DND-41 (cell line): Measurements from ENCODE around the gene PRPSAP2.

Experiments used
- ATAC-seq: fragments of 200-7000 bp; cut with Tn5 transposase; 3 replicates; pipeline ENCODE4 v1.9.1; 2021; ENCODE audit warnings: low read depth; ENCODE audit not compliant: insufficient read depth
- DNase-seq: peaks from one replicate; pipeline ENCODE4 v3.0.0-alpha.2; 2020
- H2AFZ ChIP-seq: 2 replicates; pipeline ENCODE4 v1.6.0; 2012; ENCODE audit warnings: low read depth, low read length
- H3K27ac ChIP-seq: 2 replicates; pipeline ENCODE4 v1.5.1; 2012; ENCODE audit warnings: low read length, inconsistent platforms
- H3K27me3 ChIP-seq: fragments of 200-600 bp; sonication (generic); 2 replicates; pipeline ENCODE4 v1.6.0; 2012; ENCODE audit warnings: low read length, mild to moderate bottlenecking, inconsistent platforms; ENCODE audit not compliant: insufficient read depth, poor library complexity
- H3K36me3 ChIP-seq: 2 replicates; pipeline ENCODE4 v1.5.1; 2012; ENCODE audit warnings: low read length, inconsistent platforms; ENCODE audit not compliant: insufficient read depth
- H3K4me1 ChIP-seq: 2 replicates; pipeline ENCODE4 v1.5.1; 2012; ENCODE audit warnings: mild to moderate bottlenecking, low read length; ENCODE audit not compliant: insufficient read depth
- H3K4me2 ChIP-seq: 2 replicates; pipeline ENCODE4 v1.6.0; 2012; ENCODE audit warnings: mild to moderate bottlenecking, moderate library complexity, low read length, inconsistent platforms; ENCODE audit not compliant: insufficient read depth
- H3K4me3 ChIP-seq, 2 experiments: fragments of 200-600 bp in 1 of 2; shearing (Covaris generic) in 1 of 2; 2 replicates each; pipeline ENCODE4 v1.5.1; 2012 to 2016; ENCODE audit warnings: inconsistent platforms in 2 of 2, low read length in 2 of 2, mild to moderate bottlenecking in 2 of 2, low read depth in 1 of 2, moderate library complexity in 1 of 2
- H3K79me2 ChIP-seq: 2 replicates; pipeline ENCODE4 v1.6.0; 2012; ENCODE audit warnings: low read length, inconsistent platforms; ENCODE audit not compliant: insufficient read depth
- H3K9ac ChIP-seq: 2 replicates; pipeline ENCODE4 v1.6.0; 2012; ENCODE audit warnings: low read depth, mild to moderate bottlenecking, inconsistent platforms, low read length, moderate library complexity
- H3K9me3 ChIP-seq: 2 replicates; pipeline ENCODE4 v1.5.1; 2012; ENCODE audit warnings: low read length, moderate library complexity, mild to moderate bottlenecking, inconsistent platforms; ENCODE audit not compliant: insufficient read depth, severe bottlenecking
- H4K20me1 ChIP-seq: 2 replicates; pipeline ENCODE4 v1.6.0; 2012; ENCODE audit warnings: low read length; ENCODE audit not compliant: insufficient read depth
- EZH2 ChIP-seq: IDR thresholded peaks from 3 replicates; pipeline ENCODE4 v1.6.1; 2012; ENCODE audit warnings: borderline replicate concordance, low read depth, mild to moderate bottlenecking, moderate library complexity, low read length, inconsistent platforms; ENCODE audit not compliant: severe bottlenecking
- TF ChIP-seq, protein P1 (sequence below): IDR thresholded peaks from 2 replicates; pipeline ENCODE4 v1.5.1; 2012; ENCODE audit warnings: borderline replicate concordance, low read length, moderate library complexity, mild to moderate bottlenecking; ENCODE audit not compliant: poor library complexity, severe bottlenecking; ENCODE audit errors: extremely low read depth

PRPSAP2 gene

GRCh38 chr17:18944646-18945045 is 86.7 kb downstream of the PRPSAP2 start:
- Histone ChIP-seq H4K20me1 (no peaks in the 10 kb centered on the region), H3K4me3 (no peak overlapping the region), H3K79me2 (no peaks in the 10 kb centered on the region), H3K9me3 (no peaks in the 10 kb centered on the region), H3K27ac (no peak overlapping the region), H3K4me2 (no peak overlapping the region), H3K36me3 (no peaks in the 10 kb centered on the region), H2AFZ (no peak overlapping the region), H3K4me1 (no peaks in the 10 kb centered on the region), H3K9ac (no peak overlapping the region), H3K27me3 (peaks cover 17% of the 10 kb centered on the region)
- TF ChIP-seq, protein P1, sequence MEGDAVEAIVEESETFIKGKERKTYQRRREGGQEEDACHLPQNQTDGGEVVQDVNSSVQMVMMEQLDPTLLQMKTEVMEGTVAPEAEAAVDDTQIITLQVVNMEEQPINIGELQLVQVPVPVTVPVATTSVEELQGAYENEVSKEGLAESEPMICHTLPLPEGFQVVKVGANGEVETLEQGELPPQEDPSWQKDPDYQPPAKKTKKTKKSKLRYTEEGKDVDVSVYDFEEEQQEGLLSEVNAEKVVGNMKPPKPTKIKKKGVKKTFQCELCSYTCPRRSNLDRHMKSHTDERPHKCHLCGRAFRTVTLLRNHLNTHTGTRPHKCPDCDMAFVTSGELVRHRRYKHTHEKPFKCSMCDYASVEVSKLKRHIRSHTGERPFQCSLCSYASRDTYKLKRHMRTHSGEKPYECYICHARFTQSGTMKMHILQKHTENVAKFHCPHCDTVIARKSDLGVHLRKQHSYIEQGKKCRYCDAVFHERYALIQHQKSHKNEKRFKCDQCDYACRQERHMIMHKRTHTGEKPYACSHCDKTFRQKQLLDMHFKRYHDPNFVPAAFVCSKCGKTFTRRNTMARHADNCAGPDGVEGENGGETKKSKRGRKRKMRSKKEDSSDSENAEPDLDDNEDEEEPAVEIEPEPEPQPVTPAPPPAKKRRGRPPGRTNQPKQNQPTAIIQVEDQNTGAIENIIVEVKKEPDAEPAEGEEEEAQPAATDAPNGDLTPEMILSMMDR = no peak
- no peak for TF ChIP-seq EZH2
- ATAC-seq (no peak), DNase-seq (no peak)

GRCh38 chr17:18946536-18946935 is 88.6 kb downstream of the PRPSAP2 start:
- Histone ChIP-seq H3K9me3 (no peaks in the 10 kb centered on the region), H2AFZ (no peak overlapping the region), H3K4me1 (no peaks in the 10 kb centered on the region), H3K4me3 (no peak overlapping the region), H3K27ac (no peak overlapping the region), H3K27me3 (peaks cover 20% of the 10 kb centered on the region), H4K20me1 (no peaks in the 10 kb centered on the region), H3K4me2 (no peak overlapping the region), H3K79me2 (no peaks in the 10 kb centered on the region), H3K9ac (no peak overlapping the region), H3K36me3 (no peaks in the 10 kb centered on the region)
- TF ChIP-seq, protein P1 = no peak
- no peak for TF ChIP-seq EZH2
- no peak for DNase-seq
- no peak for ATAC-seq

DNA sequence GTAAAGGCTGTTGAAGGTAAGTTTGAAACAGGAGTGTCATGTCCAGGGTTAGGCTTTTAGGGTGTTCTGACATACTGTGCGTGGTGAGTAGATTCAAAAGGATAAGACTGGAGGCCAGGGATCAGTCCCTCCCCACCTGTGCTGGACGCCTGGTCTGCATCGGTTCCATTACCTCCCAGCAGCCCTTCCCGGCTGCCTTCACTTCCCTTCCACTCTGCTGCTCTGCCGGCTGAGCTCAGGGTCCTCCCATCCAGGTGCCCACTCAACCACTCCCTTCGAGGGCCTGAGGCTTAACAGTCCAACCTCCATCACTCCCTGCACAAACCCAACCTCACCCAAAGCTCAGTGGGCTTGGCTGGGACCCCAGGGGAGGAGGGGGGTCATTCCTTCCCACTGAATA is 89.9 kb downstream of the PRPSAP2 start:
- Histone ChIP-seq H3K4me3 (no peak overlapping the region), H3K36me3 (no peaks in the 10 kb centered on the region), H3K27me3 (peaks cover 20% of the 10 kb centered on the region), H3K4me2 (no peak overlapping the region), H4K20me1 (0 out of 2 replicates have a peak, but pooled peaks cover 2% of the 10 kb centered on the region), H2AFZ (no peak overlapping the region), H3K27ac (no peak overlapping the region), H3K9ac (no peak overlapping the region), H3K79me2 (no peaks in the 10 kb centered on the region), H3K9me3 (no peaks in the 10 kb centered on the region), H3K4me1 (no peaks in the 10 kb centered on the region)
- DNase-seq = no peak
- ATAC-seq = no peak
- TF ChIP-seq EZH2 = no peak
- TF ChIP-seq, protein P1 = no peak
